Activated CD8-positive, alpha-beta memory T cell treated with anti-CD3 and anti-CD28 coated beads, Interleukin-2, amount 50 U/mL, for 24 hours (primary cell): ENCODE results near the gene TESK2.
"Not testable (repeated sequence)": the region's sequence is repeated elsewhere in the genome, so short reads cannot be mapped to it uniquely, and the experiment has no call there.

ENCODE experiments used
- DNase-seq: peaks from one replicate; pipeline ENCODE4 v3.0.0-alpha.2; 2020; ENCODE audit errors: extremely low read depth

The TESK2 gene

GRCh38 chr1:45510036-45510971 lies 19.3 kb upstream of the TESK2 start:
- DNase-seq, result no peak

DNA sequence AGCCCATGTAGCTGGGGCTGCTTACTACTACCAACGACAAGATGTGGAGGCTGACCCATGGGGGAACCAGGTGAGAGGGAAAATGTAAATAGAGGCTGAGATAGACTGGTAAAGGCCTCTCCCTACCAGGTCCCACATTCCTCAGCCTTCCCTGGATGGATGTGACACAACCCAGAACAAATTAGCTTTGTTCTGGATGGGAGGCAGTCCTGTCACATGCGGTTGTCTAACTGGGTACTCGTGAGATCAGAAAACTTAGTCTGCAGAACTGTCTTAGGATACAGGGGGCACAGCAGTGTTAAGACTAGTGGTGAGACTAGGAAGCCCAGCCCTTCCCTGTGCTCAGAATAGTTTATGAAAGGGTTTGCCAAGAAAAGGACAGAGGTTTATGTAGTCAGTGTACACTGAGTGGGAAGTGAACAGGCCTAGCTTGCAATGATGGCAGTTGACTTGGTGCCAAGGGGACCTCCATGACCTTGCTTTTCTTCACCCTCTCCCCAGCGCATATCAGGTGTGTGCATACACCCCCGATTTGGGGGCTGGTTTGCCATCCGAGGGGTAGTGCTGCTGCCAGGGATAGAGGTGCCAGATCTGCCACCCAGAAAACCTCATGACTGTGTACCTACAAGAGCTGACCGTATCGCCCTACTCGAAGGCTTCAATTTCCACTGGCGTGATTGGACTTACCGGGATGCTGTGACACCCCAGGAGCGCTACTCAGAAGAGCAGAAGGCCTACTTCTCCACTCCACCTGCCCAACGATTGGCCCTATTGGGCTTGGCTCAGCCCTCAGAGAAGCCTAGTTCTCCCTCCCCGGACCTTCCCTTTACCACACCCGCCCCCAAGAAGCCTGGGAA lies 17.6 kb upstream of the TESK2 start:
- no peak for DNase-seq

DNA sequence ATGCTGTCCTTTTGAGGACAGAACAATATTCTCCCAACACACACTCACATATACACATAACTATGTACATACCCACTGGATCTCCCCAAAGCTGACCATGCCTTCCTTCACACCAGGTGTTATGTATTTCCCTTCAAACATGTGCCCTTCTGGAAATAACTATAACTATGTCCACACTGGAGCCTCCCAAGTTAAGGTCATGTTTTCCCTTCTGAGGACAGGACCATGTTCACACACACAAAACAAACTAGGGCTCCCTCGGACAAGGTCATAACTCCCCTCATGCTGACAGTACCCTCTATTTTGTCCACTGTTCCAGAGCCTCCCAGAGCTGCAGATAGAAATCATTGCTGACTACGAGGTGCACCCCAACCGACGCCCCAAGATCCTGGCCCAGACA lies 16.9 kb upstream of the TESK2 start:
- no peak for DNase-seq

DNA sequence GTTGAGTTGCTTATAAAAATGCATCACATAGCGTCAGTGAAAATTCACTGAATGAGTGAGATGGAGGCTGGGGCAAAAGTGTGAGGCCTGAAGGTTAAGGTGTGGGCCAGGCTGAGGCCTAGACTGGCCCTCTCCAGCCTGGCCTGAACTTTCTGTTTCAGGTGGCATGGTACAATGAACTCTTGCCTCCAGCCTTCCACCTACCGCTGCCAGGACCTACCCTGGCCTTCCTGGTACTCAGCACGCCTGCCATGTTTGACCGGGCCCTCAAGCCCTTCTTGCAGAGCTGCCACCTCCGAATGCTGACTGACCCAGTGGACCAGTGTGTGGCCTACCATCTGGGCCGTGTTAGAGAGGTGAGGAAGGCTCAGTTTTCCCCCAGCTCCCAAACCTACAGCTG lies 16.2 kb upstream of the TESK2 start:
- no peak for DNase-seq

- DNase-seq, result no peak
Measured at GRCh38 chr1:45503462-45504360, 12.7 kb upstream of the TESK2 start.

- DNase-seq, result no peak
Measured at GRCh38 chr1:45501505-45501859, 10.5 kb upstream of the TESK2 start.

DNA sequence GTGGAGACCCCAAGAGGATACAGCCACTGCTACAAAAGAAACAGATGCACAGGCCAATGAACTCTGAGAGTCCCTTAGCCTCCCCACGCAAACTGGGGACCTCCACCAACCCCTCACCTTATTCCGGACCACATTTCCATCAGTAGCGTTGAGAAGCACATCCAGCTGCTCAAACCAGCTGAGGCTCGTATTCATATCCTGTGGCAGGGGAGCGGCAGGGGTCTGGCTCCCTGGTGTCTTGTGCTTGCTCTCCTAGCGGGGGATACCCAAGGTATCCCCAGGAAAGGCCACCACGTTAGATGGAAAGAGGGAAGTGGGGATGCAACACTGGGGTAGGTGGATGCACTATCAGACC lies 8.4 kb upstream of the TESK2 start:
- no peak for DNase-seq

GRCh38 chr1:45498279-45498678 lies 7.3 kb upstream of the TESK2 start:
- no peak for DNase-seq

DNA sequence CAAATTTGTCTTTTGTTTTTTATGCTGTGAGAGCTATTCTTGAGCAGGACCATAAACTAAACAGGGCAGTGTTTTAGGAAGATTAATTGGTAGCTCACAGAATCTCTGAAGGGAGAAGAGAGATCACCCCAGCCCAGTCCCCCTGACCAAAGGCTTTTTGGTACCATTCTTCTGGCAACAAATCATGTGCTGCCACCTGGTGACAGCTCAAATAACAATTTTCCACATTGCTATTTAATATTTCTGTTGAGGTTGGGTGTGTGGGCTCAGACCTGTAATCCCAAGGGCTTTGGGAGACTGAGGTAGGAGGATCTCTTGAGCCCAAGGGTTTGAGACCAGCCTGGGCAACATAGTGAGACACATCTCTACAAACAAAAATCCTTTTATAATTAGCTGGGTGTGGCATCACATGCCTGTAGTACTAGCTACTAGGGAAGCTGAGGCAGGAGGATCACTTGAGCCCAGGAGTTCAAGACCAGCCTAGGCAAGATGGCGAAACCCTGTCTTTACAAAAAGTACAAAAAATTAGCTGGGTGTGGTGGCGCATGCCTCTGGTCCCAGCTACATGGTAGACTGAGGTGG lies 2.2 kb upstream of the TESK2 start:
- DNase-seq, result no peak

DNA sequence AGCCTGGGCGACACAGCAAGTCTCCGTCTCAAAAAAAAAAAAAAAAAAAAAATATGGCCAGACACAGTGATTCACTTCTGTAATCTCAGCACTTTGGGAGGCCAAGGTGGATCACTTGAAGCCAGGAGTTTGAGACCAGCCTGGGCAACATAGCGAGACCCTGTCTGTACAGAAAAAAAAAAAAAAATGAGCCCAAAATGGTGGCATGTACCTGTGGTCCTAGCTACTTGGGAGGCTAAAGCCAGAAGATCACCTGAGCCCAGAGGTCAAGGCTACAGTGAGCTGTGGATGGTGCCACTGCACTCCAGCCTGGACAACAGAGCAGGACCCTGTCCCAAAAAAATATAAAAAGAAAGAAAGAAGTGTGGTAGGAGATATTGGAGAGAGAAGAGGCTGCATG lies 1.7 kb upstream of the TESK2 start:
- no peak for DNase-seq

GRCh38 chr1:45491487-45492260 lies 711 bp upstream of the TESK2 start:
- DNase-seq, result no peak

GRCh38 chr1:45490121-45490625 lies 790 bp downstream of the TESK2 start:
- no peak for DNase-seq

GRCh38 chr1:45489379-45489778 lies 1.6 kb downstream of the TESK2 start:
- DNase-seq, result not testable (repeated sequence)

DNA sequence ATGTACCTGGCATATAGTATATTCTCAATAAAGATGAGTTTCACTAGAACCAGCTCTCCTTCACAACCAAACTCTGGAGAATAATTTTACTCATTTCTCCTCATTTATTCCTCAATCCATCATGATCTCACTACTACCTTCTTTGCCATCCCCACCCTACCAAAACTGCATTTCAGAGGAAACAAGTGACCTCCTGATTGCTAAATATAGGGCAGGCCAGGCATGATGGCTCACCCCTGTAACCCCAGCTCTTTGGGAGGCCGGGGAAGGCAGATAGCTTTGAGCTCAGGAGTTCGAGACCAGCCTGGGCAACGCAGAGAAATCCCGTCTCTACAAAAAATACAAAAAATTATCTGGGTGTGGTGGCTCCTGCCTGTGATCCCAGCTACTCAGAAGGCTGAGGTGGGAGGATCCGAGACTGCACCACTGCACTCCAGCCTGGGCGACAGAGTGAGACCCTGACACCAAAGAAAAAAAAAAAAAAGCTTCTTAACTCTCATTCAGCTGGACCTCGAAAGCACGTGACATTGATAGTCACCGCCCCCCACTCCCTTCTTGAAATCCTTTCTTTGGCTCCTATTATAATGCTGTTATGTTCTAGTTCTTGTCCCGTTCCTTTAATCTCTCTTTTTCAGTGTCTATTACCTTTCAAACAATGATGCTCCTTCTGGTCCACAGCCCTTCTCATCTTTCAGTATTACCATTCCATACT lies 2.1 kb downstream of the TESK2 start:
- no peak for DNase-seq

- no peak for DNase-seq
Measured at GRCh38 chr1:45485949-45486348, 5.0 kb downstream of the TESK2 start.

DNA sequence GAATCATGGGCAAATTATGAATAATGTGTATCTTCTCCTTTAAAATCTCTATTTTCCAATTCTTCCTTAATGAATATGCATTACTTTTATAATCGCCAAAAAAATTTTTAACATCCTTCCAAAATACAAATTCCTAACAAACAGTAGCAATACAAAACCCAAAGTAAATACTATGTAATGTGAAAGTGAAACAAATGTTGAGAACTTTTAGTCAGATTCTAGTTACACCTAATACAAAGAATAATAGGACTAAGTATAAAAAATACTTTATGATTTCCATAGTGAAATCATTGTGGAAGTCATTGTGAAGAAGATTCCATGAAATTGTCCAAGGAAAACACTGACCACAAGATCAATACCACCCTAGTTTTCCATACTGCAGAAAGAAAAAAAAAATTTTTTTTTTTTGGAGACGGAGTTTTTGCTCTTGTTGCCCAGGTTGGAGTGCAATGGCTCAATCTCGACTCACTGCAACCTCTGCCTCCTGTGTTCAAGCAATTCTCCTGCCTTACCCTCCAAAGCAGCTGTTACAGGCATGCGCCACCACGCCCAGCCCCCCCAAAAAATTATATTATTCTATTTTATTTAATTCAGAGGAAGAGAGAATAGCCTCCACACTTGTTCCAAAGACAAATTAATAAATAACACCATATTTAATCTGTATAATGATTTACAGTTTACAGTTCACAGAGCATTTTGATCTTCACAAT lies 11.8 kb downstream of the TESK2 start:
- no peak for DNase-seq

DNA sequence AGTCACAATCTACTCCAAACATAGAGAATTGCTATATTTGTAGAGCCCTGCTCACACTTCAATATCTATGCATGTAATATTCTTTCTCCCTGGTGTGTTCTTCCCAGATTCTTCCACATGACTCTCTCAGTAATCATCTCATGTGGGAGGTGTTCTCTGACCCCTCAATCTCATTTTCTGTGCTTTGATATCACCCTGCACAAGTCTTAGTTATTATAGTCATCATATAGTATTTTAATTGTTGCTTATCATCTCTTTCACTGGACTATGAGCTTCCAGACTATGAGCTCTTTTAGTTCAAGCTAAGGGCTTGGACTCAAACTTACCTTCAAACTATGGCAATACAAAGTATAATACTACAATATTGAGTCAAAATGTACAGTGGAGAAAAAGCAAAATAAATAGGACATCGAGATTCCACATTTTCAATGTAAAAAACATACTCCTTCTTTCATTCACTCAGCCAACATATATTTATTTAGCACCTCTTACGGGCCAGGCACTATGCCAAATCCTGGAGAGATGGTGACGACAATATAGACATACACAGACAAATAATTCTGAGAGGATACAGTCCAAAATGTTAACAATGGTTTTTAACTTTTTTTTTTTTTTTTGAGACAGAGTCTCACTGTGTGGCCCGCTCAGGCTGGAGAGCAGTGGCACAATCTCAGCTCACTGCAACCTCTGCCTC lies 12.7 kb downstream of the TESK2 start:
- no peak for DNase-seq

DNA sequence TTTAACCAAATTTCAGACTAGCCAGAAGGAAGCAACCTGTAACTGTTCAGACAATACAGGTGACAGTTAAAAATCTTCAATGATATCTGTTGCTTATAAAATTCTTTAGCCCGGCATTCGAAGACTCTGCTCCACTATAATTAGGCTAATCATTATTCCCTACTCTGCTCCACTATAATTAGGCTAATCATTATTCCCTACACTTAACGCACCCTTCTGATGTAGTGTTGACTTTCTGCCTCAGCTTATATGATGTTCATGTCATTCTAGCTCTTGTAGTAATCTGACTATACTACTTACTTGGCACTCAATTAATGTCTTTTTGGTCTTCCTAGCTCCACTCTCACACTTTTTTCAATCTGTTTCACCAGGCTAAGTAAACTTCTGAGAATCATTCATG lies 13.3 kb downstream of the TESK2 start:
- DNase-seq, result no peak

GRCh38 chr1:45474194-45474593 lies 16.8 kb downstream of the TESK2 start:
- not testable (repeated sequence) for DNase-seq
